ENCODE data around the gene COL4A3.
A peak's percentile ranks its signal among the peaks of the same experiment; 100 is the strongest.

COL4A3 gene

GRCh38 chr2:227287771-227288170 lies 123.3 kb downstream of the COL4A3 start:
- no peak for DNase-seq (ENCODE audit: low read depth in 2 of 2)

GRCh38 chr2:227292314-227292713 lies 127.9 kb downstream of the COL4A3 start:
- no peak for DNase-seq (ENCODE audit: low read depth in 2 of 2)

- DNase-seq (ENCODE audit: low read depth in 2 of 2), result no peak
These were observed 129.1 kb downstream of the COL4A3 start for GRCh38 chr2:227293531-227293930.

- no peak for DNase-seq (ENCODE audit: low read depth in 2 of 2)
These were observed 131.4 kb downstream of the COL4A3 start for GRCh38 chr2:227295806-227296205.

GRCh38 chr2:227296671-227297405 lies 132.4 kb downstream of the COL4A3 start:
- no peak for DNase-seq (ENCODE audit: low read depth in 2 of 2)

- no peak for DNase-seq (ENCODE audit: low read depth in 2 of 2)
These were observed 137.1 kb downstream of the COL4A3 start for GRCh38 chr2:227301523-227301922.

- no peak for DNase-seq (ENCODE audit: low read depth in 2 of 2)
These were observed 144.4 kb downstream of the COL4A3 start for GRCh38 chr2:227308784-227309183.

- DNase-seq (ENCODE audit: low read depth in 2 of 2), result no peak
These were observed 146.3 kb downstream of the COL4A3 start for GRCh38 chr2:227310756-227311110.

- DNase-seq (ENCODE audit: low read depth in 2 of 2), result no peak
These were observed 147.6 kb downstream of the COL4A3 start for GRCh38 chr2:227311861-227312506.

GRCh38 chr2:227312579-227312978 lies 148.2 kb downstream of the COL4A3 start:
- DNase-seq (ENCODE audit: low read depth in 2 of 2), result no peak

- no peak for DNase-seq (ENCODE audit: low read depth in 2 of 2)
These were observed 148.9 kb downstream of the COL4A3 start for GRCh38 chr2:227313310-227313709.

- DNase-seq (ENCODE audit: low read depth in 2 of 2), result no peak
These were observed 153.4 kb downstream of the COL4A3 start for GRCh38 chr2:227317834-227318233.

- DNase-seq (ENCODE audit: low read depth in 2 of 2), result no peak
These were observed 156.1 kb downstream of the COL4A3 start for GRCh38 chr2:227320305-227321094.

- DNase-seq (ENCODE audit: low read depth in 2 of 2), result no peak
These were observed 158.2 kb downstream of the COL4A3 start for GRCh38 chr2:227322530-227323205.

GRCh38 chr2:227323818-227324217 lies 159.4 kb downstream of the COL4A3 start:
- DNase-seq (ENCODE audit: low read depth in 2 of 2), result no peak

- DNase-seq (ENCODE audit: low read depth in 2 of 2), result no peak
These were observed 160.2 kb downstream of the COL4A3 start for GRCh38 chr2:227324642-227324994.

GRCh38 chr2:227324995-227325838 lies 160.8 kb downstream of the COL4A3 start, which contains the start of gene MFF:
Gene MFF, plus strand, starts transcription at chr2:227325251. Its CDS starts 5,415 bp downstream, at chr2:227330666.
- DNase-seq (ENCODE audit: low read depth in 2 of 2), result peak; percentile 86

GRCh38 chr2:227325839-227326195 lies 161.4 kb downstream of the COL4A3 start:
- no peak for DNase-seq (ENCODE audit: low read depth in 2 of 2)

GRCh38 chr2:227326783-227327182 lies 162.4 kb downstream of the COL4A3 start:
- DNase-seq (ENCODE audit: low read depth in 2 of 2), result no peak

GRCh38 chr2:227335713-227336112 lies 171.3 kb downstream of the COL4A3 start:
- no peak for DNase-seq (ENCODE audit: low read depth in 2 of 2)

- DNase-seq (ENCODE audit: low read depth in 2 of 2), result no peak
These were observed 173.0 kb downstream of the COL4A3 start for GRCh38 chr2:227337442-227337841.

Measured in stimulated activated CD8-positive, alpha-beta memory T cell treated with anti-CD3 and anti-CD28 coated beads, Interleukin-7, amount 100 ng/mL, for 1 hour (primary cell).